Ovary (tissue), 9 donors: ENCODE results near the gene C15orf62. TPM values are rescaled to one million over a fixed set of nuclear protein-coding genes. Genes with fewer than 3 reads are reported as not detected.

Experiments
- DNase-seq, 5 donors: peaks; one replicate each; pipeline ENCODE4 v3.0.0-alpha.2; 2019 to 2020
- H3K27ac ChIP-seq, 2 donors: fragments of 200-600 bp; one replicate each; pipeline versions ENCODE4 v1.5.1 to v1.8.0; 2019 to 2022
- H3K27me3 ChIP-seq: fragments of 200-600 bp; one replicate; pipeline ENCODE4 v1.8.0; 2022
- H3K36me3 ChIP-seq: fragments of 200-600 bp; sonication (generic); one replicate; pipeline ENCODE4 v1.5.1; 2019
- H3K4me1 ChIP-seq: one replicate; pipeline ENCODE4 v1.8.1; 2013; ENCODE audit warnings: mild to moderate bottlenecking, moderate library complexity; ENCODE audit not compliant: insufficient read depth
- H3K4me3 ChIP-seq: fragments of 200-600 bp; sonication (generic); one replicate; pipeline ENCODE4 v1.5.1; 2017
- H3K9me3 ChIP-seq, 2 donors: fragments of 200-600 bp in 1 of 2; sonication (generic) in 1 of 2; one replicate each; pipeline versions ENCODE4 v1.5.1 to v1.8.1; 2013 to 2019; ENCODE audit warnings: mild to moderate bottlenecking in 1 of 2, moderate library complexity in 1 of 2
- CTCF ChIP-seq, 3 donors: fragments of 450-650 bp in 2 of 3; fragments of 200-600 bp in 1 of 3; IDR thresholded peaks; one replicate each; pipeline versions ENCODE4 v1.5.1 to v1.8.0; 2016 to 2022; ENCODE audit warnings: antibody characterized with exemption in 3 of 3, mild to moderate bottlenecking in 1 of 3
- EP300 ChIP-seq: sonication (generic); formaldehyde crosslinking; IDR thresholded peaks from one replicate; pipeline ENCODE4 v1.6.1; 2017; ENCODE audit warnings: antibody characterized with exemption
- POLR2A ChIP-seq: fragments of 450-650 bp; IDR thresholded peaks from one replicate; pipeline ENCODE4 v1.6.1; 2017; ENCODE audit warnings: antibody characterized with exemption, mild to moderate bottlenecking, moderate library complexity
- WGBS, 3 donors: extraction: QIAGEN DNeasy Blood & Tissue Kit in 1 of 3; methylation state at CpG; one replicate each; pipeline versions ENCODE4 v1.1.5 to v1.1.7; 2013 to 2017; 5-methylcytosine and 5-hydroxymethylcytosine counted together
- intact Hi-C, 4 donors: fragments of 100-400 bp; cut with DNase I; formaldehyde crosslinking; loops; one replicate each; pipeline versions ENCODE4 v1.11.0 to v1.15.1; 2022 to 2023
- polyA plus RNA-seq, 2 donors: library from polyadenylated mRNA; stranded (reverse); fragments of 200-250 nt in 1 of 2; fragments of 350-450 nt in 1 of 2; fragmentation: Illumina TruSeq in 1 of 2; extraction: RNeasy Lipid Tissue Mini Kit (QIAGEN cat#74804) in 1 of 2; gene quantifications; one replicate each; pipeline ENCODE4 v1.2.3, GENCODE V29; 2013 to 2014
- total RNA-seq, 7 donors: library from RNA; depleted of rRNA in 2 of 7; stranded (reverse); fragments of >200 nt in 2 of 7; fragmentation: NEBNext Ultra II Directional in 3 of 7; extraction: Animal tissue kit (Norgen Biotek cat#: 25700) in 3 of 7; gene quantifications; one replicate each; pipeline versions ENCODE4 v1.1.0 to v1.2.4, GENCODE V29; 2016 to 2023
- donor health status: DM: no; HTN: no; CAD: no; lungs with moderate emphysema.
- donor health status: DM: no; HTN: no; CAD: no.
- donor health status: Bipolar disorder and iron deficiency.
- donor health status: DM: yes; HTN: yes; CAD: no.
- donor health status: DM: no; HTN: no; CAD: no.
- donor health status: DM: yes; HTN: yes; CAD: no.

C15orf62 gene
- total and polyA plus RNA-seq, 9 donors, result 0.33 to 1.2 (median 0.67) TPM

GRCh38 chr15:40764629-40765103 lies 5.1 kb upstream of the C15orf62 start:
- Histone ChIP-seq H3K9me3 (no peaks in the 10 kb centered on the region), H3K27ac (peak overlapping the region; percentile 75 to 89), H3K4me1 (peaks cover 7% of the 10 kb centered on the region), H3K27me3 (no peaks in the 10 kb centered on the region), H3K4me3 (peak overlapping the region; percentile 69), H3K36me3 (no peaks in the 10 kb centered on the region)
- DNase-seq, result no peak
- intact Hi-C loops, result no loop called here
- WGBS, 3 donors, result 12 to 18% (median 12%) methylated on average over 8 of the region's 8 CpGs
- TF ChIP-seq CTCF (IDR thresholded peaks at IDR 0.05), result no peak
- no peak for TF ChIP-seq EP300
- TF ChIP-seq POLR2A, result no peak

- 57 to 67% (median 62%) methylated on average over 7 of the region's 7 CpGs for WGBS, 3 donors
- Histone ChIP-seq H3K27me3 (no peaks in the 10 kb centered on the region), H3K4me1 (peaks cover 7% of the 10 kb centered on the region), H3K9me3 (no peaks in the 10 kb centered on the region), H3K4me3 (no peak overlapping the region), H3K27ac (no peak overlapping the region), H3K36me3 (no peaks in the 10 kb centered on the region)
- TF ChIP-seq CTCF (IDR thresholded peaks at IDR 0.05), result no peak
- TF ChIP-seq POLR2A, result no peak
- TF ChIP-seq EP300, result no peak
- no peak for DNase-seq
- intact Hi-C loops, result no loop called here
These were observed 3.5 kb upstream of the C15orf62 start for GRCh38 chr15:40766194-40766815.

- Histone ChIP-seq H3K27ac (no peak overlapping the region), H3K4me1 (peaks cover 7% of the 10 kb centered on the region), H3K27me3 (no peaks in the 10 kb centered on the region), H3K36me3 (no peaks in the 10 kb centered on the region), H3K9me3 (no peaks in the 10 kb centered on the region), H3K4me3 (no peak overlapping the region)
- WGBS, 3 donors, result 86 to 89% (median 88%) methylated on average over 32 of the region's 32 CpGs
- intact Hi-C loops, result no loop called here
- TF ChIP-seq POLR2A (no peak), EP300 (no peak), CTCF (IDR thresholded peaks at IDR 0.05) (no peak)
- no peak for DNase-seq
These were observed 2.6 kb upstream of the C15orf62 start for GRCh38 chr15:40766906-40767837.

- H3K4me1 ChIP-seq, result peaks cover 7% of the 10 kb centered on the region
- intact Hi-C loops, result no loop called here
These were observed 1.8 kb upstream of the C15orf62 start for GRCh38 chr15:40767838-40768500.

More at GRCh38 chr15:40767838-40768500, 1.8 kb upstream of the C15orf62 start:
- H3K4me3 ChIP-seq, result no peak overlapping the region
- TF ChIP-seq CTCF (IDR thresholded peaks at IDR 0.05) (no peak), POLR2A (no peak), EP300 (no peak)
- DNase-seq, result no peak
- no peaks in the 10 kb centered on the region for H3K9me3 ChIP-seq
- H3K27ac ChIP-seq, result no peak overlapping the region
- no peaks in the 10 kb centered on the region for H3K27me3 ChIP-seq
- WGBS, 3 donors, result 83 to 89% (median 86%) methylated on average over 29 of the region's 29 CpGs
- no peaks in the 10 kb centered on the region for H3K36me3 ChIP-seq
